Measurements from ENCODE around the gene IL1R1.

IL1R1 gene

GRCh38 chr2:102224824-102225739 lies 82.5 kb downstream of the IL1R1 start:
- TF ChIP-seq CTCF (conservative IDR thresholded peaks at IDR 0.05) = no peak
- H3K27ac ChIP-seq = peak overlapping the region; percentile 96

GRCh38 chr2:102226171-102226570 lies 83.6 kb downstream of the IL1R1 start:
- TF ChIP-seq CTCF (conservative IDR thresholded peaks at IDR 0.05) = no peak
- peak overlapping the region; percentile 96 for H3K27ac ChIP-seq

- no peak for TF ChIP-seq CTCF (conservative IDR thresholded peaks at IDR 0.05)
- peak overlapping the region; percentile 96 for H3K27ac ChIP-seq
Observed at GRCh38 chr2:102226612-102227391, 84.3 kb downstream of the IL1R1 start.

GRCh38 chr2:102229141-102229769 lies 86.7 kb downstream of the IL1R1 start:
- TF ChIP-seq CTCF (conservative IDR thresholded peaks at IDR 0.05) = no peak
- H3K27ac ChIP-seq = peak overlapping the region; percentile 96

Measured in VCaP (cell line).